ENCODE data around the gene RBM20. TPM values are rescaled to one million over a fixed set of nuclear protein-coding genes. Genes with fewer than 3 reads are reported as not detected.

Gene RBM20
- polyA plus RNA-seq, 3 donors, result not detected

- no peak overlapping the region for H3K4me2 ChIP-seq (replicated peaks; ENCODE audit: extremely low read depth, low read length, poor library complexity, severe bottlenecking)
- no peak overlapping the region for H2AFZ ChIP-seq (ENCODE audit: insufficient read depth, low read depth, low read length, poor library complexity, severe bottlenecking)
- no peak overlapping the region for H3K9ac ChIP-seq (ENCODE audit: insufficient read depth, low read length, poor library complexity, severe bottlenecking)
- H3K4me3 ChIP-seq (replicated peaks in 1 of 3; ENCODE audit: low read depth in 2 of 3, low read length in 3 of 3), result no peak overlapping the region
- no peak for DNase-seq
- no peaks in the 10 kb centered on the region for H3K36me3 ChIP-seq (replicated peaks in 1 of 2; ENCODE audit: control insufficient read depth in 1 of 2, insufficient read depth in 2 of 2, low read length in 2 of 2)
- no peaks in the 10 kb centered on the region for H3K36me3 Mint-ChIP-seq
- no peaks in the 10 kb centered on the region for H3K9me3 ChIP-seq (replicated peaks in 1 of 2; ENCODE audit: control insufficient read depth in 1 of 2, insufficient read depth in 1 of 2, low read length in 2 of 2)
- H3K4me1 Mint-ChIP-seq, result peaks cover 21% of the 10 kb centered on the region
- peaks cover 0 to 2% (median 0%) of the 10 kb centered on the region in 3 donors for H3K27me3 Mint-ChIP-seq (ENCODE audit: low read depth in 3 of 3)
- H4K20me1 ChIP-seq (ENCODE audit: insufficient read depth, low read length), result no peaks in the 10 kb centered on the region
- no peaks in the 10 kb centered on the region for H3K79me2 ChIP-seq (ENCODE audit: insufficient read depth, low read length)
- no peak overlapping the region for H3K27ac Mint-ChIP-seq
- WGBS (ENCODE audit: insufficient coverage), result 98% methylated on average over 4 of the region's 9 CpGs
- H3K4me1 ChIP-seq (ENCODE audit: control insufficient read depth in 1 of 2, insufficient read depth in 2 of 2, low read length in 2 of 2), result peaks cover 19 to 22% of the 10 kb centered on the region in 2 donors
- no peaks in the 10 kb centered on the region for H3K27me3 ChIP-seq (ENCODE audit: control insufficient read depth in 2 of 2, insufficient read depth in 2 of 2, low read length in 2 of 2)
- intact Hi-C loops (cut with micrococcal nuclease), result no loop called here
- TF ChIP-seq, protein P1, sequence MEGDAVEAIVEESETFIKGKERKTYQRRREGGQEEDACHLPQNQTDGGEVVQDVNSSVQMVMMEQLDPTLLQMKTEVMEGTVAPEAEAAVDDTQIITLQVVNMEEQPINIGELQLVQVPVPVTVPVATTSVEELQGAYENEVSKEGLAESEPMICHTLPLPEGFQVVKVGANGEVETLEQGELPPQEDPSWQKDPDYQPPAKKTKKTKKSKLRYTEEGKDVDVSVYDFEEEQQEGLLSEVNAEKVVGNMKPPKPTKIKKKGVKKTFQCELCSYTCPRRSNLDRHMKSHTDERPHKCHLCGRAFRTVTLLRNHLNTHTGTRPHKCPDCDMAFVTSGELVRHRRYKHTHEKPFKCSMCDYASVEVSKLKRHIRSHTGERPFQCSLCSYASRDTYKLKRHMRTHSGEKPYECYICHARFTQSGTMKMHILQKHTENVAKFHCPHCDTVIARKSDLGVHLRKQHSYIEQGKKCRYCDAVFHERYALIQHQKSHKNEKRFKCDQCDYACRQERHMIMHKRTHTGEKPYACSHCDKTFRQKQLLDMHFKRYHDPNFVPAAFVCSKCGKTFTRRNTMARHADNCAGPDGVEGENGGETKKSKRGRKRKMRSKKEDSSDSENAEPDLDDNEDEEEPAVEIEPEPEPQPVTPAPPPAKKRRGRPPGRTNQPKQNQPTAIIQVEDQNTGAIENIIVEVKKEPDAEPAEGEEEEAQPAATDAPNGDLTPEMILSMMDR (IDR thresholded peaks at IDR 0.05), result no peak
- peaks cover 0 to 4% (median 0%) of the 10 kb centered on the region in 7 donors for H3K9me3 Mint-ChIP-seq
- no peak overlapping the region for H3K27ac ChIP-seq (ENCODE audit: low read depth in 1 of 2, low read length in 2 of 2)
- H3K4me3 Mint-ChIP-seq, result no peak overlapping the region
Observed at GRCh38 chr10:110721406-110722038, 77.4 kb downstream of the RBM20 start.

GRCh38 chr10:110723224-110723891 is 79.2 kb downstream of the RBM20 start:
- no CpG with 5 or more reads among the region's 4 CpGs for WGBS (ENCODE audit: insufficient coverage)
- peaks cover 0 to 4% (median 0%) of the 10 kb centered on the region in 7 donors for H3K9me3 Mint-ChIP-seq
- Histone ChIP-seq H3K79me2 (ENCODE audit: insufficient read depth, low read length) (no peaks in the 10 kb centered on the region), H3K9me3 (replicated peaks in 1 of 2; ENCODE audit: control insufficient read depth in 1 of 2, insufficient read depth in 1 of 2, low read length in 2 of 2) (no peaks in the 10 kb centered on the region), H3K27ac (ENCODE audit: low read depth in 1 of 2, low read length in 2 of 2) (no peak overlapping the region), H3K4me1 (ENCODE audit: control insufficient read depth in 1 of 2, insufficient read depth in 2 of 2, low read length in 2 of 2) (peaks cover 3 to 6% of the 10 kb centered on the region in 2 donors), H3K36me3 (replicated peaks in 1 of 2; ENCODE audit: control insufficient read depth in 1 of 2, insufficient read depth in 2 of 2, low read length in 2 of 2) (no peaks in the 10 kb centered on the region), H3K4me2 (replicated peaks; ENCODE audit: extremely low read depth, low read length, poor library complexity, severe bottlenecking) (no peak overlapping the region), H3K4me3 (replicated peaks in 1 of 3; ENCODE audit: low read depth in 2 of 3, low read length in 3 of 3) (no peak overlapping the region), H3K9ac (ENCODE audit: insufficient read depth, low read length, poor library complexity, severe bottlenecking) (no peak overlapping the region), H3K27me3 (ENCODE audit: control insufficient read depth in 2 of 2, insufficient read depth in 2 of 2, low read length in 2 of 2) (no peaks in the 10 kb centered on the region), H2AFZ (ENCODE audit: insufficient read depth, low read depth, low read length, poor library complexity, severe bottlenecking) (no peak overlapping the region), H4K20me1 (ENCODE audit: insufficient read depth, low read length) (no peaks in the 10 kb centered on the region)
- intact Hi-C loops (cut with micrococcal nuclease), result no loop called here
- H3K27ac Mint-ChIP-seq, result no peak overlapping the region
- TF ChIP-seq, protein P1 (IDR thresholded peaks at IDR 0.05), result no peak
- H3K4me3 Mint-ChIP-seq, result no peak overlapping the region
- H3K4me1 Mint-ChIP-seq, result peaks cover 5% of the 10 kb centered on the region
- H3K36me3 Mint-ChIP-seq, result no peaks in the 10 kb centered on the region
- DNase-seq, result no peak
- peaks cover 0 to 2% (median 2%) of the 10 kb centered on the region in 3 donors for H3K27me3 Mint-ChIP-seq (ENCODE audit: low read depth in 3 of 3)

Measured in CD14-positive monocyte (primary cell).